HUDEP-2 (cell line): ENCODE data around the gene M1AP.
A peak's percentile ranks its signal among the peaks of the same experiment; 100 is the strongest.

Source experiments
- DNase-seq, 76 experiments: peaks; one replicate each; lab custom pipeline; 2025; ENCODE audit not compliant: unreplicated experiment in 76 of 76; lab: John Stamatoyannopoulos, UW

M1AP gene, protein sequence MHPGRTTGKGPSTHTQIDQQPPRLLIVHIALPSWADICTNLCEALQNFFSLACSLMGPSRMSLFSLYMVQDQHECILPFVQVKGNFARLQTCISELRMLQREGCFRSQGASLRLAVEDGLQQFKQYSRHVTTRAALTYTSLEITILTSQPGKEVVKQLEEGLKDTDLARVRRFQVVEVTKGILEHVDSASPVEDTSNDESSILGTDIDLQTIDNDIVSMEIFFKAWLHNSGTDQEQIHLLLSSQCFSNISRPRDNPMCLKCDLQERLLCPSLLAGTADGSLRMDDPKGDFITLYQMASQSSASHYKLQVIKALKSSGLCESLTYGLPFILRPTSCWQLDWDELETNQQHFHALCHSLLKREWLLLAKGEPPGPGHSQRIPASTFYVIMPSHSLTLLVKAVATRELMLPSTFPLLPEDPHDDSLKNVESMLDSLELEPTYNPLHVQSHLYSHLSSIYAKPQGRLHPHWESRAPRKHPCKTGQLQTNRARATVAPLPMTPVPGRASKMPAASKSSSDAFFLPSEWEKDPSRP

GRCh38 chr2:74648009-74648443, at the start of gene M1AP:
Gene M1AP, minus strand, starts transcription at chr2:74648330. Its CDS starts 8,055 bp downstream, at chr2:74640275.
- no peak for DNase-seq

GRCh38 chr2:74696829-74697228, 48.7 kb upstream of the M1AP start:
- DNase-seq, result no peak

DNA sequence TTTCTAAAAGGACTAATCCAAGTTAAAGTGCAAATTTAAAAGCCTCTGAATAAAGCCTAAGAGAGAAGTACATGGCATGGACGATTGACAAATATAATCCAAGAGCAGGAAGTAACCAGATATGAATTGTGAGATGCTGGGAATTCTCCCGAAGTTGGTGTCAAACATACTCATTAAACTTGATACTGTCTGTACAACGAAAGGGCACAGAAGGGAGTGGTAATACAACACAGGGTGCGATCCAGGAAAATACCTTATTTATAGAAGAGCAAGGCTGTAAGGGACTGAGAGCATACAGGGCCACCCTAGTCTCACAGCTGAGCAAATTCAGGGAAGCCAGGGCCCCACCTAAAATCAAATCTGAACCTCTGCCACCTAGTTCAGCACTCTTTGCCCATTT, 47.5 kb upstream of the M1AP start:
- DNase-seq, result no peak

DNA sequence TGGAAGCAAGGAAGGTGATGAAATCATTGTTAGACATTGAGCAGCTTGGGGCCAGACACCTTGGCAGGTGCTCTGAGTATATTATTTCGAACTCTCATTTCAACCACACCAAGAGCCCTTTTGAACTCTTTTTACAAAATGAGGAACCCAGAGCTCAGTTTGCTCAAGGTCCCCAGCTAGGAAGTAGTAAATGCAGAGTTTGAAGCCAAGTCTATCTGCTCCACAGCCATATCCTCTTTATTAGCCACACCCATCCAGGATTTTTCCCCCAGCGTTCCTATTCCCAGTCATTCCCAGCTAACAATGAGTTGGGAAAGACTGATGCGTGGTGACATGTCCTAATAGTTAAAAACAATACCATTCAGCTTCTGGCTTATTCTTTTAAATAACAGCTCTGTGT, 46.2 kb upstream of the M1AP start:
- no peak for DNase-seq

DNA sequence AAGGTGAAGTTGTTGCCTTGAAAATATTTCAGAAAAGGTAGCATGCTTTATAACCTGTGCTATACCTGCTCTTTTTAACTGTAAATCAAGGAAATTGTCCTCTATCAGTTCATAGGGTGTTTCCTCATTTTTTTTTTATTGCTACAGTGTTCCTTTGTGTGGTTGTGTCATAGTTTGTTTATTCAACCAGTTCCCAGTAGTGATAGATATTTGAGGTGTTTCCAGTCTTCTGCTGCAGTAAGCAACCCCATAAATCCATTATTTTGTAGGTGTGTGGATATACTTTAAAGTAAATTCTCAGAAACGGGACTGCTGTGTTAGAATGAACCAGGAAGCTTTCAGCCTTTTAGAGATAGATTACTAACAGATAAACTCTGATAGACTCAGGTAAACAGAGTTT, 45.5 kb upstream of the M1AP start:
- DNase-seq, result no peak

DNA sequence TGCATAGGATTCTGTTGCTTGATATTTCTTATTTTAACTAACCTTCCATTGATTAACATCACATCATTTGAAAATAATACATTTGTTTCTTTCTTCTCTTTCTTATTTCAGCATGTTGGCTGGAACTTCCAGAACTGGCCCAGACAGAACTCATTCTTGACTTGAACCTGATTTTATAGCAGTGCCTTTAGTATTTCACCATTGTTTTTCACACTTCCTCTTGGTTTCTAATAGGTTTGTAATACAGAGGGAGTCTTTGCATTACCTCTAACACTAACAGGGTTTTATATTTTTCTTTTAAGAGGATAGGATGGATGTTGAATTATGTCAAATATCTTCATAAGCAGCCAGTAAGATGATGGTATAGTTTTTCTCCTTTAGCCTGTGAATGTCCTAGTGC, 45.1 kb upstream of the M1AP start:
- no peak for DNase-seq

GRCh38 chr2:74691929-74692328, 43.8 kb upstream of the M1AP start:
- DNase-seq, result no peak

DNA sequence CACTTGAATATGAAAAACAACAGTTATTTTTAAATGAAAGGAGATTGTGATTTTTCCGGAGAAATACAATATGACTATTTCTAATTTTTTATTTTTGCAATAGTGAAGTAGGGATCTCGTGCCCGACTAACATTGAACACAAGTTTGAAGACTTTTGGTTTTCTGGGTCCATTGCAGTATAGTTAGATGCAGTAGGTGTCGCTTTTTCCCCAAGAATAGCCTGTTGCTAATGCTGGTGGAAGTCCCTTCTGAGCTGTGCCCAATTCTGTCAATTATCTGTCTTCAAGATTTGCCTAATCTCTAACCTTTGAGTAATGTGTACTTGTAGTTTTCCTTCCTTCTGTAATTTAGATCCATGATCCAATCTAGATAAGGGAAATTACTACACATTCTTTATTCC, 42.4 kb upstream of the M1AP start:
- peak in 24 of 76 experiments; percentile 1 to 59 (median 25) for DNase-seq

- no peak for DNase-seq
Observed at GRCh38 chr2:74689671-74690070, 41.5 kb upstream of the M1AP start.

DNA sequence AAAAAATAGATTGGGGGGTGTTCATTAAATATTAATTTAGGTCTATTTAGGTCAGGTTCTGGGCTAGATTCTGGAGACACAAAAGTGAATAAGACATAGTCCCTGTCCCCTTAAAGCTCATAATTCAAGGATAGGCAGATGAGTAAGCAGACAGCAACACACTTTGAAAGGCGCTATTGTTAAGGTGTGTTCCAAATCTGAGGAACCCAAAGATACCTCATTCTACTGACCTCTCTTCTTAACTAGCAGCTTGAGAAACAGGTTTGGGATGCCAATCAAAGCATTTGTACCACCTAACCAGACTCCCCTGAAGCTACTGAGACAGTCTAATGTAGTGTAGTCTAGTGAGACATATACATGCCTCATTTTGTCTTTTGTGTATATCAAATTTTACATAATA, 40.8 kb upstream of the M1AP start:
- DNase-seq, result no peak

DNA sequence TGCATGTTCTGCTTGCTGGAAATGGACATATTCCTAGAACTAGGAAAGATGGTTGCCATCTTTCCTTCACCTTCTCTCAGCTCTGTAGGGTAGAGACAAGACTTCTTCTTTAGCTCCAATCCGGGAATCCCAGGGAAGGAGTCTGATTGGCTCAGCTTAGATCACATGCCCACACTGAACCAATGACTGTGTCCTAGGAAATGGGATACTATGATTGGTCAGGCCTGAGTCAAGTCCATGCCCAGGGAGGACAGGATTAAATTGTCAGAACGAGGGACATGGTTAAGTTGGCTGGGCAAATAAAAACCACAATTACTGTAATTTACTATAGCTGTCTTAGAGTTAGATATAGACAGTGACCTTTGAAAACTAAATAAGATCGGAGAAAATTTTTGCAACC, 37.3 kb upstream of the M1AP start:
- no peak for DNase-seq

GRCh38 chr2:74682501-74682900, 34.4 kb upstream of the M1AP start:
- no peak for DNase-seq

- DNase-seq, result no peak
Observed at GRCh38 chr2:74679615-74680014, 31.5 kb upstream of the M1AP start.

DNA sequence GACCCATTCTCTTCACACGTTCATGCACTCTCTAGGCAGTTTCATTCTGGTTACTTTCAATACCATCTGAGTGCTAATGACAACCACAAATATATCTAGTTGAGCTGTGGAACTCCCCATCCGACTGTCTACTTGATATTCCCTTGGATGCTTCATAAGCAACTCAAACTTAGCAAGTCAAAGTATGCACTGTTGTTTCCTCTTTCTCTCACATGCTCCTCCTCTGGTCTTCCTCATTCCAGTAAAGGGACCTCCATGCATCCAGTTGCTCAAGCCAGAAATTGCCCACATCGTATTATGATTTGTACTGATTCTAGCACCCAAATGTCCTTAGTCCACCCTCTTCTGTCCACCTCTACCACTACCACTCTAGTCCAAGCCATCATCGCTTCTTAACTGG, 28.2 kb upstream of the M1AP start:
- no peak for DNase-seq

DNA sequence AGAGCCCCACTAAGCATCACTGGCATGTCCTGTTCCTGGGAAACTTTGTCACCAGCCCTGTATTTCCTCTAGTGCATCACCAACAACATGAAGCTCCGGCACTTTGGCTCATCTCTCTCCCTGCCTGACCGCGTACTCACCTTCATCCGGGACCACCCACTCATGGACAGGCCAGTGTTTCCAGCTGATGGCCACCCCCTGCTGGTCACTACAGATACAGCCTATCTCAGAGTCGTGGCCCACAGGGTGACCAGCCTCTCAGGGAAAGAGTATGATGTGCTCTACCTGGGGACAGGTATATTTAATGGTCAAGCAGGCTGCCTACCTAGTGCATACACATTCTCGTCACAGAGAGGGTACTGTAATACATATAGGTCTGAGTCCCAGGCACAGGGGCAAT, 27.0 kb upstream of the M1AP start:
- no peak for DNase-seq

GRCh38 chr2:74673826-74674528, 25.8 kb upstream of the M1AP start:
- no peak for DNase-seq

GRCh38 chr2:74671479-74671878, 23.3 kb upstream of the M1AP start:
- no peak for DNase-seq

DNA sequence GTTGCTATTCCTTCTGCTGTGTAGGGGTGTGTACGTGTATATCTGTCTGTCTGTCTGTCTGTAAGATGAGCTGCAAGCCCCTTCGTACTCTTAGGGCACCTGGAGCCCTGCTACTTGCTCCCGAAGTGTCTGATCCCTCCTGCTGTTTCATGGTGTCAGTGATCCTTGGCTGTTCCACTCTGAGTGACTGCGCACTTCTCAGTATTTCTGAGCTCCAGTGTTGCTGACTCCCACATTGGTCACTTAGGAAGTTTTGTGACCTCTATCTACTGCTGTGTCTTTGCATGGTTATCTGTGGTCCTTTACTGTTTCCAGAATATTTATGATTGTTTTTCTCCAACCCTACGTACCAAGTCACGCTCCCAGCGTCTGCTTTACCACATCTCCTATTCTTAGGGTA, 22.1 kb upstream of the M1AP start:
- no peak for DNase-seq

DNA sequence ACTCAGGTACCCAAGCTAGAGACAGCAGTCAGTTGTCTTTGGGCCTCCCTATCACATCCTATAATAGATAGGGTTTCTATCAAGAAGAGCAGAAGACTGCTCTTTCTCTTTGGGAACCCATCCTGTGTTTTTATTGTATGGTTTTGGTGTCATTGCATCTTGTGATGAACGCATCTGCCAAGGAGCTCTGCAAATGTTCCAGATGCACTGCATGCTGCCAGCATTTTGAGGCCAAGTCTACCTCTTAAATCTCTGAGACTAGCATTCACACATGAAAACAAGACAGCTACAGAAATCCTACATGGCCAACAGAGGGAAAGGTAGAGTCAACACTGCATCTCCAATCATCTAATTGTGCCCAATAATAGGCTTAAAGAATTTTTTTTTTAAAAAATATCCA, 20.0 kb upstream of the M1AP start:
- no peak for DNase-seq

DNA sequence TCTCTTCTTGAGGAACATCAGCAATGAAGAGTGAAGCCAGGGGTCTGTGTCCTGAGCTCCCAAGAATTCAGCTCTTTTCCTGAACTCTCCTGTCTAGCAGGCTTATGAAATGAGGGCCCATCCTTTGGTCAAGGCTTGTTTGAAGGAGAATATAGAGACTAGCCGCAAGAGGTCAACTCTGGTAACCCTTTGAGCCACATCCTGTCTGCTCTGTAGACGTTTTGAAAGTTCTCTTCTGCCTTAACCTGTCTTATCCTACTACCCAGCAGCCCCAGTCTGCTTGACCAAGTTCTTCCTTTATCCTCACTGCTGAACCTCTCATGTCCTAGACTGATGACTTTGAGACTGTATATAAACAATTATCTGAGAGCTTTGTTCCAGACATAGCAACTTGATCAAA, 11.3 kb upstream of the M1AP start:
- DNase-seq, result no peak

DNA sequence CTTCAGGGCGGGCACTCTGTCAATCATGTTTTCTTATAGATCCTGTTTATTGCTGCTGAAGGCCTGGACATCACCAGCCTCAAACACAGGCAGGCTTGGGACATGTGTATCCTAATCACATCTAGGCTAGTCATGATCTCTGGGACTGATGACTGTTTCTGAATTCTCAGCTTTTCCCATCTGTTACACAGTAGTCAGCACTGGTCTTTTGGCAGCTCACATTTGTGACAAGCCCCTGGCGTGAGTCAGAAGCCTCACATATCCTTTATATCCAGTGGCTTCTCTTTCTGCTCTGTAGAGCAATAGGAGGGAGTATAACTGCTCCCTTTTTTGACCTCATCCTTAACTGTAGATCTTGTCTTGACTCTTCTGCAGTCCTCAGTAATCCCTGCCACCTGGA, 10.4 kb upstream of the M1AP start:
- no peak for DNase-seq

DNA sequence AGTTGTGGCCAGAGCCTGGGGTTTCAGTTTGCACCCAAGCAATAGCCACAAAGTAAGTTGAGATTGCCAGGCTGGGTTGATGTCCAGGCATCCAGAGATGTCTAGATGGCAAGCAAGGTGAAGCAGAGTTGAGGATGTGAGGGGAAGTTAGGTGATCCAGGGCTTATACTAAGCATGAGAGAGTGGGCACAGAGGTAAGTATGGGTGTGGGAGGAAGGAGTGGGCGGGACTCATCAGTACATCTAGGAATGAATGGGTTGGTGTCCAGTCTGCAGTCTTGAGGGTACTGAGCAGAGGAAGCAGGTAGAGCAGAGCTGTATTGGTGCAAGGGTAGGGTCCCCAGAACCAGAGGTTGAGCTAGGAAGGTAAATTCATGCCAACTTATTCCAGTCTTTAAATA, 7.4 kb upstream of the M1AP start:
- no peak for DNase-seq
